WTC11 (cell line): ENCODE data around the gene SH3GL2. TPM values are rescaled to one million over a fixed set of nuclear protein-coding genes. Genes with fewer than 3 reads are reported as not detected.

ENCODE experiments used
- ATAC-seq: fragments of 200-7000 bp; cut with Tn5 transposase; 2 replicates; pipeline ENCODE4 v1.10.0; 2021; ENCODE audit warnings: mild to moderate bottlenecking, moderate library complexity
- CTCF ChIA-PET: fragments of 300-600 bp; sonication (Branson Sonifier 250); formaldehyde crosslinking; loops from one replicate; lab custom pipeline; 2021; ENCODE audit warnings: antibody characterized with exemption; lab: Charles Lee
- POLR2A ChIA-PET: fragments of 350-600 bp; sonication (Branson Sonifier 250); formaldehyde crosslinking; loops from one replicate; lab custom pipeline; 2021; ENCODE audit warnings: antibody characterized with exemption; lab: Charles Lee
- DNase-seq: peaks from one replicate; pipeline ENCODE4 v3.0.0; 2021; ENCODE audit warnings: low spot score
- H3K27ac Mint-ChIP-seq: 2 replicates; pipeline ENCODE4 v1.8.0; 2021; ENCODE audit warnings: mixed read lengths
- H3K27me3 Mint-ChIP-seq: 2 replicates; pipeline ENCODE4 v1.8.0; 2021; ENCODE audit warnings: low read depth, mild to moderate bottlenecking, moderate library complexity, mixed read lengths
- H3K36me3 Mint-ChIP-seq: 2 replicates; pipeline ENCODE4 v1.8.0; 2021; ENCODE audit warnings: mixed read lengths
- H3K4me1 Mint-ChIP-seq: 2 replicates; pipeline ENCODE4 v1.8.0; 2022; ENCODE audit warnings: mixed read lengths
- H3K4me3 Mint-ChIP-seq: 2 replicates; pipeline ENCODE4 v1.8.0; 2021; ENCODE audit warnings: mild to moderate bottlenecking, moderate library complexity, mixed read lengths
- H3K9me3 Mint-ChIP-seq: 2 replicates; pipeline ENCODE4 v1.8.0; 2021; ENCODE audit warnings: mixed read lengths
- FOXJ3 ChIP-seq: sonication (generic); formaldehyde crosslinking; IDR thresholded peaks from 2 replicates; pipeline ENCODE4 v1.9.0; 2021; ENCODE audit warnings: missing genetic modification reagents, mild to moderate bottlenecking, borderline replicate concordance
- FOXK1 ChIP-seq: sonication (generic); formaldehyde crosslinking; IDR thresholded peaks from 2 replicates; pipeline ENCODE4 v1.8.0; 2022; ENCODE audit warnings: mild to moderate bottlenecking, moderate library complexity, missing genetic modification reagents
- MXD4 ChIP-seq: fragments of 250-450 bp; sonication (Bioruptor Pico); IDR thresholded peaks from 2 replicates; pipeline ENCODE4 v1.8.0; 2021; ENCODE audit warnings: mild to moderate bottlenecking, moderate library complexity, borderline replicate concordance
- NFE2L1 ChIP-seq: sonication (generic); formaldehyde crosslinking; IDR thresholded peaks from 2 replicates; pipeline ENCODE4 v1.8.1; 2023; ENCODE audit warnings: missing genetic modification reagents
- NR1H2 ChIP-seq: sonication (generic); formaldehyde crosslinking; IDR thresholded peaks from 2 replicates; pipeline ENCODE4 v1.9.0; 2021; ENCODE audit warnings: mild to moderate bottlenecking, moderate library complexity, missing genetic modification reagents
- NR2C2 ChIP-seq: sonication (generic); formaldehyde crosslinking; IDR thresholded peaks from 2 replicates; pipeline ENCODE4 v1.8.0; 2022; ENCODE audit warnings: mild to moderate bottlenecking, missing genetic modification reagents
- SMAD3 ChIP-seq: sonication (generic); formaldehyde crosslinking; IDR thresholded peaks from 2 replicates; pipeline ENCODE4 v1.8.0; 2022; ENCODE audit warnings: missing genetic modification reagents, mild to moderate bottlenecking, borderline replicate concordance
- STAT6 ChIP-seq: sonication (generic); formaldehyde crosslinking; conservative IDR thresholded peaks from 2 replicates; pipeline ENCODE4 v1.8.1; 2023; ENCODE audit warnings: mild to moderate bottlenecking, low read depth, missing genetic modification reagents, moderate library complexity
- TEAD1 ChIP-seq: sonication (generic); formaldehyde crosslinking; IDR thresholded peaks from 2 replicates; pipeline ENCODE4 v1.8.0; 2022; ENCODE audit warnings: mild to moderate bottlenecking, missing genetic modification reagents
- TP53 ChIP-seq: sonication (generic); formaldehyde crosslinking; IDR thresholded peaks from 2 replicates; pipeline ENCODE4 v1.8.1; 2023; ENCODE audit warnings: mild to moderate bottlenecking, missing genetic modification reagents
- ZBTB43 ChIP-seq: sonication (generic); formaldehyde crosslinking; IDR thresholded peaks from 2 replicates; pipeline ENCODE4 v1.8.1; 2023; ENCODE audit warnings: mild to moderate bottlenecking, missing genetic modification reagents
- ZNF121 ChIP-seq: sonication (generic); formaldehyde crosslinking; IDR thresholded peaks from 2 replicates; pipeline ENCODE4 v1.8.0; 2023; ENCODE audit warnings: missing genetic modification reagents
- ZNF512 ChIP-seq: sonication (generic); formaldehyde crosslinking; IDR thresholded peaks from 2 replicates; pipeline ENCODE4 v1.8.1; 2022; ENCODE audit warnings: missing genetic modification reagents, borderline replicate concordance
- ZNF532 ChIP-seq: fragments of 250-450 bp; sonication (Bioruptor Pico); IDR thresholded peaks from 2 replicates; pipeline ENCODE4 v1.9.0; 2021; ENCODE audit warnings: mild to moderate bottlenecking, borderline replicate concordance
- total RNA-seq: library from RNA; stranded (reverse); gene quantifications from 3 replicates; pipeline ENCODE4 v1.2.3, GENCODE V29; 2021
- TF ChIP-seq, protein P1 (sequence below): sonication (generic); formaldehyde crosslinking; IDR thresholded peaks from 2 replicates; pipeline ENCODE4 v1.8.0; 2023; ENCODE audit warnings: mild to moderate bottlenecking, missing genetic modification reagents

SH3GL2 gene
- total RNA-seq, 1 experiment from 2014 or later, result 4.2 TPM

DNA sequence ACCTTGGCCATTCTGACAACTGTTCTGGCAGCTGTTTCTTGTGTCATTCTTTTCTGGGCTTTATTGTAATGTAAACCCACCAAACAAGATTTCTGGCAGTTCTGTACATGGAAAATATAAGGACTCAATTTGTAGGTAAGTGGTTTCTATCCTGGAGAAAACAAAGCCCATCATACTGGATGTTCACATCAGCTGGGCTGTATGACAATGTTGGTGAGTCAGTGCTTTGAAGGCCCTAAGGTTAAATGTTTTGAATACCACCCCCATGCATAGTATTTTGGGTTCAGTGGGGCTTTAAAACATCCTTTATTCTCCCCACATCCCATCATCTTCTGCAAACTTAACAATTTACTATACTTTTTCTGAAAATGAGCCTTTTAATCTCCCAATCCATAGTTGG is 52.5 kb downstream of the SH3GL2 start:
- H3K27me3 Mint-ChIP-seq, result no peaks in the 10 kb centered on the region
- no peak for DNase-seq
- POLR2A ChIA-PET, result no interaction called here
- H3K9me3 Mint-ChIP-seq, result peaks cover 8% of the 10 kb centered on the region
- H3K36me3 Mint-ChIP-seq, result no peaks in the 10 kb centered on the region
- TF ChIP-seq ZNF532 (CRISPR knock-in tag) (no peak), NR1H2 (CRISPR knock-in tag) (no peak), TEAD1 (CRISPR knock-in tag) (no peak), NFE2L1 (CRISPR knock-in tag) (no peak), ZNF512 (no peak), ZBTB43 (CRISPR knock-in tag) (no peak), ZNF121 (CRISPR knock-in tag) (no peak), FOXK1 (CRISPR knock-in tag) (no peak)
- TF ChIP-seq, protein P1, sequence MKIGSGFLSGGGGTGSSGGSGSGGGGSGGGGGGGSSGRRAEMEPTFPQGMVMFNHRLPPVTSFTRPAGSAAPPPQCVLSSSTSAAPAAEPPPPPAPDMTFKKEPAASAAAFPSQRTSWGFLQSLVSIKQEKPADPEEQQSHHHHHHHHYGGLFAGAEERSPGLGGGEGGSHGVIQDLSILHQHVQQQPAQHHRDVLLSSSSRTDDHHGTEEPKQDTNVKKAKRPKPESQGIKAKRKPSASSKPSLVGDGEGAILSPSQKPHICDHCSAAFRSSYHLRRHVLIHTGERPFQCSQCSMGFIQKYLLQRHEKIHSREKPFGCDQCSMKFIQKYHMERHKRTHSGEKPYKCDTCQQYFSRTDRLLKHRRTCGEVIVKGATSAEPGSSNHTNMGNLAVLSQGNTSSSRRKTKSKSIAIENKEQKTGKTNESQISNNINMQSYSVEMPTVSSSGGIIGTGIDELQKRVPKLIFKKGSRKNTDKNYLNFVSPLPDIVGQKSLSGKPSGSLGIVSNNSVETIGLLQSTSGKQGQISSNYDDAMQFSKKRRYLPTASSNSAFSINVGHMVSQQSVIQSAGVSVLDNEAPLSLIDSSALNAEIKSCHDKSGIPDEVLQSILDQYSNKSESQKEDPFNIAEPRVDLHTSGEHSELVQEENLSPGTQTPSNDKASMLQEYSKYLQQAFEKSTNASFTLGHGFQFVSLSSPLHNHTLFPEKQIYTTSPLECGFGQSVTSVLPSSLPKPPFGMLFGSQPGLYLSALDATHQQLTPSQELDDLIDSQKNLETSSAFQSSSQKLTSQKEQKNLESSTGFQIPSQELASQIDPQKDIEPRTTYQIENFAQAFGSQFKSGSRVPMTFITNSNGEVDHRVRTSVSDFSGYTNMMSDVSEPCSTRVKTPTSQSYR (CRISPR knock-in tag), result no peak
- no peak overlapping the region for H3K27ac Mint-ChIP-seq
- H3K4me3 Mint-ChIP-seq, result no peak overlapping the region
- H3K4me1 Mint-ChIP-seq, result peaks cover 14% of the 10 kb centered on the region
- CTCF ChIA-PET, result no interaction called here
- ATAC-seq, result no peak

DNA sequence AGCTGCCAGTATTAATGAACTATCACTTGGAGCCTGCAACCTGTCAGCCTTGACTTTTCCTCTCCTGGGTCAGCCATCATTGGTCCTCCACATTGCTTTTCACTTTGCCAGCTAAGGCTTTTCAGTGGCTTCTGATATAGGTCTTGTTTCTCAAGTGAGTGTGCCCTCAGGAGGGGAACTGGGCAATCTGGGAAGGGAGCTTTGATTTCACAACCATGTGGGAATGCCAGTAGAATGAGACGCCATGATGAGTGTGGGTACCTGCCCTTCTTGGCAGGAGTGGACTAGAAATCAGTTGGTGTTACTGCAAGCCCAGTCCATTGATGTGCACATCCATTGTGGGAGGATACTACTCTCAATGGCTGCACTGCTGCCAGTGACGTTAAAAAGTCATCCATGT is 54.1 kb downstream of the SH3GL2 start:
- no peak for ATAC-seq
- Mint-ChIP-seq H3K27ac (no peak overlapping the region), H3K4me3 (no peak overlapping the region), H3K9me3 (peaks cover 8% of the 10 kb centered on the region), H3K4me1 (peaks cover 11% of the 10 kb centered on the region), H3K27me3 (no peaks in the 10 kb centered on the region), H3K36me3 (no peaks in the 10 kb centered on the region)
- POLR2A ChIA-PET, result no interaction called here
- TF ChIP-seq TP53 (CRISPR knock-in tag), result no peak
- TF ChIP-seq SMAD3 (CRISPR knock-in tag), result no peak
- no peak for TF ChIP-seq MXD4 (CRISPR knock-in tag)
- no peak for TF ChIP-seq FOXJ3
- TF ChIP-seq NR2C2, result no peak
- TF ChIP-seq FOXK1 (CRISPR knock-in tag), result no peak
- no peak for TF ChIP-seq STAT6
- CTCF ChIA-PET, result no interaction called here
- no peak for DNase-seq
